Colonic mucosa (tissue), 4 donors: ENCODE data around the gene PPFIA4. TPM values are rescaled to one million over a fixed set of nuclear protein-coding genes. Genes with fewer than 3 reads are reported as not detected.

Experiments used
- DNase-seq: peaks from one replicate; pipeline ENCODE4 v3.0.0-alpha.2; 2020
- H3K27ac ChIP-seq: fragments of 200-600 bp; one replicate; pipeline ENCODE4 v1.8.0; 2021
- H3K27me3 ChIP-seq: fragments of 200-600 bp; one replicate; pipeline ENCODE4 v1.8.0; 2021
- H3K36me3 ChIP-seq: fragments of 200-600 bp; one replicate; pipeline ENCODE4 v1.8.0; 2021
- H3K4me1 ChIP-seq: fragments of 200-600 bp; one replicate; pipeline ENCODE4 v1.8.0; 2021; ENCODE audit warnings: mild to moderate bottlenecking
- H3K4me3 ChIP-seq: fragments of 200-600 bp; one replicate; pipeline ENCODE4 v1.8.0; 2021
- H3K9ac ChIP-seq, 2 donors: one replicate each; pipeline ENCODE4 v1.7.0; 2013; ENCODE audit warnings: control low read depth in 2 of 2, low read depth in 2 of 2, low read length in 2 of 2
- H3K9me3 ChIP-seq: fragments of 200-600 bp; one replicate; pipeline ENCODE4 v1.8.0; 2021
- CTCF ChIP-seq: fragments of 200-600 bp; IDR thresholded peaks from one replicate; pipeline ENCODE4 v1.8.0; 2022; ENCODE audit warnings: antibody characterized with exemption, mild to moderate bottlenecking
- intact Hi-C: fragments of 100-400 bp; cut with DNase I; formaldehyde crosslinking; loops from one replicate; pipeline ENCODE4 v1.14.1; 2022
- total RNA-seq, 2 donors: library from RNA; stranded (reverse); fragmentation: NEBNext Ultra II Directional in 1 of 2; extraction: Animal tissue kit (Norgen Biotek cat#: 25700) in 1 of 2; gene quantifications; one replicate each; pipeline ENCODE4 v1.2.1, GENCODE V29; 2021
- donor health status: healthy.
- donor health status: DM: no; HTN: no; CAD: no.
- donor health status: DM: no; HTN: no; CAD: no.

PPFIA4 gene
- total RNA-seq, 2 donors from 2014 or later = 1.6 to 7.3 TPM

GRCh38 chr1:203091761-203092330 is 65.6 kb downstream of the PPFIA4 start:
- DNase-seq = no peak
- TF ChIP-seq CTCF = no peak

GRCh38 chr1:203093754-203094410 is 67.6 kb downstream of the PPFIA4 start:
- intact Hi-C loops = no loop called here
- no peak for TF ChIP-seq CTCF
- no peak for DNase-seq
- no peak overlapping the region for H3K4me3 ChIP-seq
- no peaks in the 10 kb centered on the region for H3K4me1 ChIP-seq
- H3K27ac ChIP-seq = no peak overlapping the region
- H3K36me3 ChIP-seq = no peaks in the 10 kb centered on the region
- H3K9ac ChIP-seq = no peak overlapping the region
- no peaks in the 10 kb centered on the region for H3K27me3 ChIP-seq
- no peaks in the 10 kb centered on the region for H3K9me3 ChIP-seq

More at GRCh38 chr1:203091761-203092330, 65.6 kb downstream of the PPFIA4 start:
- H3K36me3 ChIP-seq = no peaks in the 10 kb centered on the region
- intact Hi-C loops = no loop called here
- no peak overlapping the region for H3K4me3 ChIP-seq
- H3K9me3 ChIP-seq = no peaks in the 10 kb centered on the region
- no peak overlapping the region for H3K27ac ChIP-seq
- no peaks in the 10 kb centered on the region for H3K27me3 ChIP-seq
- H3K4me1 ChIP-seq = no peaks in the 10 kb centered on the region
- no peak overlapping the region for H3K9ac ChIP-seq

DNA sequence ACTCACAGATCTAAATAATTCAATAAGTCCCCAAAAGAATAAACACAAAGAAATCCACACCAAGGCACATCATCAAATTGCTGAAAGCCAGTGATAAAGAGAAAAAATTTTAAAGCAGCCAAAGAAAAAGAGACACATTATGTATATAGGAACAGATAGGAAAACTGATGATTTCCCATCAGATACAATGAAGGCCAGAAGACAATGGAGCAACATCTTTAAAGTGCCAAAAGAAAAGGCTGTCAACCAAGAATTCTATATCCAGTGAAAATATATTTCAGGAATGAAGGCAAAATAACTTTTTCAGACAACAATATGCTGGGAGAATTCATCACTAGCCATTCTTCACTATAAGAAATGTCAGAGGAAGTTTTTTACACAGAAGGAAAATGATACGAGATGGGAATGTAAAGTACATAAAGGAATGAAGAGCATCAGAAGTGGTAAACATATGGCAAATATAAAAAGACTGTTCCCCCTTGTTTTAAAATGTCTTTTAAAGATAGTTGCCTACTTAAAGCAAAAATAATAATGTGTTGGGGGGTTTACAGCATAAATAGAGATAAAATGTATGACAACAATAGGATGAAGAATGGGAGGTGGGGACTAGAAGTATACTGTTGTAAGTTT is 68.9 kb downstream of the PPFIA4 start:
- DNase-seq = no peak
- no peaks in the 10 kb centered on the region for H3K9me3 ChIP-seq
- no peaks in the 10 kb centered on the region for H3K36me3 ChIP-seq
- TF ChIP-seq CTCF = no peak
- no peak overlapping the region for H3K27ac ChIP-seq
- H3K4me1 ChIP-seq = no peaks in the 10 kb centered on the region
- intact Hi-C loops = no loop called here
- no peak overlapping the region for H3K4me3 ChIP-seq
- no peak overlapping the region for H3K9ac ChIP-seq
- no peaks in the 10 kb centered on the region for H3K27me3 ChIP-seq

GRCh38 chr1:203096566-203096965 is 70.3 kb downstream of the PPFIA4 start:
- H3K4me3 ChIP-seq = no peak overlapping the region
- no peaks in the 10 kb centered on the region for H3K27me3 ChIP-seq
- H3K9ac ChIP-seq = no peak overlapping the region
- intact Hi-C loops = no loop called here
- DNase-seq = no peak
- no peak for TF ChIP-seq CTCF
- H3K36me3 ChIP-seq = no peaks in the 10 kb centered on the region
- H3K9me3 ChIP-seq = no peaks in the 10 kb centered on the region
- no peak overlapping the region for H3K27ac ChIP-seq
- H3K4me1 ChIP-seq = no peaks in the 10 kb centered on the region

DNA sequence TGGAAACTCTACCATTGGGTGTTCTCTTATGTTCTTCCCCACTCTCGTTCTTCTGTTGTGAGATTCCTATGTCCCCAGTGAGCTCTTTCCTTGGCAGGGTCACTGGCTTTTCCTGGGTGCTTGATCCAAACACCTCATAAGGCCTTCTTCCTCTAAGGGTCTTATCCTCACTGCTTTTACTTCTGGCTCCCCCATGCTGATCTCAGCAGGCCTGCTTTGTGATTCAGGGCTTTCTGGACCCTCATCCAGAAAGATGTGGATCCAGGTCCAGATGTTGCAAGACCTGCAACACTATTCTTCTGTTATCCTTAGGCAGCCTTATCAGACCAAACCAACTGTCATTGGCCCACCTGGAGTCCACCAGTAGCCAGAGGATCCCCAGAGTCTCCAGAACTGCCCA is 70.7 kb downstream of the PPFIA4 start:
- Histone ChIP-seq H3K27ac (no peak overlapping the region), H3K4me1 (no peaks in the 10 kb centered on the region), H3K9me3 (no peaks in the 10 kb centered on the region), H3K27me3 (no peaks in the 10 kb centered on the region), H3K4me3 (no peak overlapping the region), H3K36me3 (no peaks in the 10 kb centered on the region), H3K9ac (no peak overlapping the region)
- TF ChIP-seq CTCF = no peak
- intact Hi-C loops = no loop called here
- no peak for DNase-seq
